ENCODE results near the gene CDRT4.

The CDRT4 gene

DNA sequence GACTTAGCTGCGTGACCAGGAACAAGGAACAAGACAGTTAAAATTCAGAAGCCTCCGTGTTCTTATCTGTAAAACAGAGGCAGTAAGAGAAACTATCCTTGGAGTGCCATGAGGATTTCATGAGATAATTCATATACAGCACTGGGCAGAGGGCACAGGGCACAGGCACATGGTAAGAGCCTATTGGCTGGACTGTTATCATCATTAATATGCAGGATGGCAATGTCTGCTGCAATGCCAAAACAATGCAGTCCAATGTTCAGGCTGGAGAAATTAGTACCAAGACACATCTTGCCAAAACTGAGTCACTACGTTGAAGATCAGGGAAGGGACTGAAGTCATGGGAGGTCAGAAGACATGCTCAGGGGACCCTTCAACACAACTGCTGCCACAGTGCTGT is 13.6 kb downstream of the CDRT4 start:
- Histone ChIP-seq H3K27me3 (ENCODE audit: control insufficient read depth, insufficient read depth, low read length) (no peaks in the 10 kb centered on the region), H3K9me3 (replicated peaks; ENCODE audit: low read length) (no peaks in the 10 kb centered on the region), H3K36me3 (ENCODE audit: insufficient read depth, low read length) (no peaks in the 10 kb centered on the region), H3K4me2 (ENCODE audit: low read length) (no peak overlapping the region), H3K9ac (ENCODE audit: low read depth, low read length) (no peak overlapping the region), H3K4me3 (ENCODE audit: low read length) (no peak overlapping the region), H3K4me1 (ENCODE audit: control insufficient read depth, insufficient read depth, low read length) (peaks cover 29% of the 10 kb centered on the region)

- Histone ChIP-seq H3K4me3 (ENCODE audit: low read length) (no peak overlapping the region), H3K4me2 (ENCODE audit: low read length) (no peak overlapping the region), H3K27me3 (ENCODE audit: control insufficient read depth, insufficient read depth, low read length) (no peaks in the 10 kb centered on the region), H3K4me1 (ENCODE audit: control insufficient read depth, insufficient read depth, low read length) (peaks cover 28% of the 10 kb centered on the region), H3K9me3 (replicated peaks; ENCODE audit: low read length) (no peaks in the 10 kb centered on the region), H3K36me3 (ENCODE audit: insufficient read depth, low read length) (no peaks in the 10 kb centered on the region), H3K9ac (ENCODE audit: low read depth, low read length) (no peak overlapping the region)
Observed at GRCh38 chr17:15453246-15453645, 14.2 kb downstream of the CDRT4 start.

GRCh38 chr17:15452746-15453145 is 14.7 kb downstream of the CDRT4 start:
- Histone ChIP-seq H3K27me3 (ENCODE audit: control insufficient read depth, insufficient read depth, low read length) (no peaks in the 10 kb centered on the region), H3K9ac (ENCODE audit: low read depth, low read length) (no peak overlapping the region), H3K4me2 (ENCODE audit: low read length) (no peak overlapping the region), H3K36me3 (ENCODE audit: insufficient read depth, low read length) (no peaks in the 10 kb centered on the region), H3K4me3 (ENCODE audit: low read length) (no peak overlapping the region), H3K4me1 (ENCODE audit: control insufficient read depth, insufficient read depth, low read length) (peaks cover 23% of the 10 kb centered on the region), H3K9me3 (replicated peaks; ENCODE audit: low read length) (no peaks in the 10 kb centered on the region)

DNA sequence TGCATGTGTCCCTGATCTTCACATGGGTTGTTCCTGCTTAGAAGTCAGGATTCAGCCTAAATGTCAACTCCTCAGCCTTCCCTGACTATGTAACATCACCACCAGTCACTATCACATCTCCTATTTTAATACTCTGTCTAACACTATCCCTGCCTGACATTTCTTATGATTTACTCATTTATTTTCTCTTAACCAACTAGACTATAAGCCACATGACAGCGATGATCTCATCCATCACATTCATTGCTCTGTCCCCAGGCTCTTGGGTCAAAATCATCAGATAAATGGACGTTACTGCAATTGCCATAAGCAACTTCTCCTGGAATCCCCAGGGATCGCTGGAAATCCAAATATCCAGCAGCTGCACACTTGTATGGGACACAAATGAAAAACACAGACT is 15.7 kb downstream of the CDRT4 start:
- Histone ChIP-seq H3K4me2 (ENCODE audit: low read length) (no peak overlapping the region), H3K4me1 (ENCODE audit: control insufficient read depth, insufficient read depth, low read length) (peaks cover 12% of the 10 kb centered on the region)

GRCh38 chr17:15448580-15448956 is 18.9 kb downstream of the CDRT4 start:
- Histone ChIP-seq H3K9ac (ENCODE audit: low read depth, low read length) (no peak overlapping the region), H3K9me3 (replicated peaks; ENCODE audit: low read length) (no peaks in the 10 kb centered on the region), H3K4me1 (ENCODE audit: control insufficient read depth, insufficient read depth, low read length) (peaks cover 7% of the 10 kb centered on the region), H3K4me2 (ENCODE audit: low read length) (no peak overlapping the region), H3K4me3 (ENCODE audit: low read length) (no peak overlapping the region), H3K36me3 (ENCODE audit: insufficient read depth, low read length) (no peaks in the 10 kb centered on the region), H3K27me3 (ENCODE audit: control insufficient read depth, insufficient read depth, low read length) (no peaks in the 10 kb centered on the region)

More for the DNA sequence above, 15.7 kb downstream of the CDRT4 start:
- Histone ChIP-seq H3K4me3 (ENCODE audit: low read length) (no peak overlapping the region), H3K27me3 (ENCODE audit: control insufficient read depth, insufficient read depth, low read length) (no peaks in the 10 kb centered on the region), H3K9me3 (replicated peaks; ENCODE audit: low read length) (no peaks in the 10 kb centered on the region), H3K9ac (ENCODE audit: low read depth, low read length) (no peak overlapping the region), H3K36me3 (ENCODE audit: insufficient read depth, low read length) (no peaks in the 10 kb centered on the region)

DNA sequence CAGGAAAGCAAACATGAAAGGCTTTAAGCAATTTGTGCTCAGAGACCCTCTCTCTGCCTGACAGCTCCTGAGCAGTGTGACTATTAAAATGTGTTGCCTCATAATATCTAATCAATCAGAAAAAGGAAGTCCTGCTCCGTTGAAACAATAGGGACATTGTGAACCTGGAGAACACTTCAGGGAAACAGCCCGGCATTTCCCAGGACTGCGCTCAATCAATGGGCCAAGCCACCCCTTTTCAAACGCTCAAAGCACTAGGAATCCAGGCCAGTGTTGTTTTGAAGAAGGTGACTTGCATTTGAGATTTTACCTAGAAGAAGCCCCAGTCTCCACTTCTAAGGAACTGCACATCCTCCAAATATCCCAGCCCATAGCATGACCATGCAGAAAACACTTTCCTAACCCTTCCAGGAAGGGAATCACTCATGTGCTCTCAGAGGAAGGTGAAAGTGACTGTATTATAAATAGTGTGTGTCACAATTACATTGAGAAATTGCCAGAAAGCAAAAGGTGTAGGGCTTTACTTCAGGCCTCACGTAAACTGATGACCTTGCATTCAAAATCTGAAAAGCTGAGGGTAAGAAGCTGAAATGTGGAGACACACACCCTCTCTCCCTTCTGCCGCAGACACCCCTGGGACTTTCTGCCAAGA is 19.4 kb downstream of the CDRT4 start:
- no peaks in the 10 kb centered on the region for H3K27me3 ChIP-seq (ENCODE audit: control insufficient read depth, insufficient read depth, low read length)
- no peaks in the 10 kb centered on the region for H3K36me3 ChIP-seq (ENCODE audit: insufficient read depth, low read length)
- H3K9ac ChIP-seq (ENCODE audit: low read depth, low read length), result no peak overlapping the region
- H3K4me1 ChIP-seq (ENCODE audit: control insufficient read depth, insufficient read depth, low read length), result peaks cover 7% of the 10 kb centered on the region
- H3K4me2 ChIP-seq (ENCODE audit: low read length), result no peak overlapping the region
- H3K9me3 ChIP-seq (replicated peaks; ENCODE audit: low read length), result no peaks in the 10 kb centered on the region
- no peak overlapping the region for H3K4me3 ChIP-seq (ENCODE audit: low read length)

GRCh38 chr17:15446036-15446435 is 21.4 kb downstream of the CDRT4 start:
- Histone ChIP-seq H3K27me3 (ENCODE audit: control insufficient read depth, insufficient read depth, low read length) (no peaks in the 10 kb centered on the region), H3K4me1 (ENCODE audit: control insufficient read depth, insufficient read depth, low read length) (no peaks in the 10 kb centered on the region), H3K4me2 (ENCODE audit: low read length) (no peak overlapping the region), H3K9me3 (replicated peaks; ENCODE audit: low read length) (no peaks in the 10 kb centered on the region), H3K36me3 (ENCODE audit: insufficient read depth, low read length) (no peaks in the 10 kb centered on the region), H3K9ac (ENCODE audit: low read depth, low read length) (no peak overlapping the region), H3K4me3 (ENCODE audit: low read length) (no peak overlapping the region)

DNA sequence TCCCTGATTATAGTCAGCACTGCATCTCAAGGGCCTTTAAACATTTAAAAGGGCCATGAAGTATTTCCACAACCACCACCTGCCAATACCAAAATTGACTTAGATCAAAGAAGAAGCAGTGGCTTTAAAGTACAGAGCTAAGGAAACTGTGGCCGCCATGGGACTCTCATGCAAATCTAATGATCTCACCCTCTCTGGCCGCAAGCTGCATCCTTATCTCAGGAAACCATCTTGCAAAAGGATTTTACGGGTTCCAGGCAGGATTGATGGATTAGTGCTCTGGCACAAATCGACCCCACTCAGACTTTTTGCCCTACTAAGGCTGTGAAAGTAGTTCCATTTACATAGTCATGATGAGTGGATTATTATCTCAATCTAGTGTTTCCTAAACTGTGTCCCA is 22.6 kb downstream of the CDRT4 start:
- Histone ChIP-seq H3K36me3 (ENCODE audit: insufficient read depth, low read length) (no peaks in the 10 kb centered on the region), H3K9ac (ENCODE audit: low read depth, low read length) (no peak overlapping the region), H3K9me3 (replicated peaks; ENCODE audit: low read length) (no peaks in the 10 kb centered on the region), H3K4me1 (ENCODE audit: control insufficient read depth, insufficient read depth, low read length) (no peaks in the 10 kb centered on the region), H3K4me2 (ENCODE audit: low read length) (no peak overlapping the region), H3K27me3 (ENCODE audit: control insufficient read depth, insufficient read depth, low read length) (no peaks in the 10 kb centered on the region), H3K4me3 (ENCODE audit: low read length) (no peak overlapping the region)

- no peaks in the 10 kb centered on the region for H3K27me3 ChIP-seq (ENCODE audit: control insufficient read depth, insufficient read depth, low read length)
- H3K4me1 ChIP-seq (ENCODE audit: control insufficient read depth, insufficient read depth, low read length), result no peaks in the 10 kb centered on the region
- no peak overlapping the region for H3K4me3 ChIP-seq (ENCODE audit: low read length)
- no peaks in the 10 kb centered on the region for H3K9me3 ChIP-seq (replicated peaks; ENCODE audit: low read length)
- H3K36me3 ChIP-seq (ENCODE audit: insufficient read depth, low read length), result no peaks in the 10 kb centered on the region
- no peak overlapping the region for H3K4me2 ChIP-seq (ENCODE audit: low read length)
- no peak overlapping the region for H3K9ac ChIP-seq (ENCODE audit: low read depth, low read length)
Observed at GRCh38 chr17:15442311-15443180, 24.9 kb downstream of the CDRT4 start.

GRCh38 chr17:15441315-15441714 is 26.1 kb downstream of the CDRT4 start:
- Histone ChIP-seq H3K9me3 (replicated peaks; ENCODE audit: low read length) (no peaks in the 10 kb centered on the region), H3K4me3 (ENCODE audit: low read length) (no peak overlapping the region)

GRCh38 chr17:15440347-15440746 is 27.1 kb downstream of the CDRT4 start:
- H3K9me3 ChIP-seq (replicated peaks; ENCODE audit: low read length), result no peaks in the 10 kb centered on the region
- peaks cover 8% of the 10 kb centered on the region for H3K4me1 ChIP-seq (ENCODE audit: control insufficient read depth, insufficient read depth, low read length)
- H3K36me3 ChIP-seq (ENCODE audit: insufficient read depth, low read length), result no peaks in the 10 kb centered on the region
- H3K27me3 ChIP-seq (ENCODE audit: control insufficient read depth, insufficient read depth, low read length), result no peaks in the 10 kb centered on the region
- no peak overlapping the region for H3K4me2 ChIP-seq (ENCODE audit: low read length)
- no peak overlapping the region for H3K4me3 ChIP-seq (ENCODE audit: low read length)
- no peak overlapping the region for H3K9ac ChIP-seq (ENCODE audit: low read depth, low read length)

More at GRCh38 chr17:15441315-15441714, 26.1 kb downstream of the CDRT4 start:
- Histone ChIP-seq H3K27me3 (ENCODE audit: control insufficient read depth, insufficient read depth, low read length) (no peaks in the 10 kb centered on the region), H3K9ac (ENCODE audit: low read depth, low read length) (no peak overlapping the region), H3K4me1 (ENCODE audit: control insufficient read depth, insufficient read depth, low read length) (peaks cover 5% of the 10 kb centered on the region), H3K36me3 (ENCODE audit: insufficient read depth, low read length) (no peaks in the 10 kb centered on the region), H3K4me2 (ENCODE audit: low read length) (no peak overlapping the region)
